Calu3 (cell line): ENCODE data around the gene SLC16A10. TPM values are rescaled to one million over a fixed set of nuclear protein-coding genes. Genes with fewer than 3 reads are reported as not detected.
A peak's percentile ranks its signal among the peaks of the same experiment; 100 is the strongest.

Source experiments
- BruUV-seq: library from RNA; stranded (reverse); fragments of 400-500 nt; replicated peaks from 2 replicates; lab custom pipeline; 2021; lab: Mats Ljungman, UMichigan
- CTCF ChIA-PET: fragments of 300-600 bp; sonication (Branson Sonifier 250); formaldehyde crosslinking; loops from one replicate; lab custom pipeline; 2022; ENCODE audit warnings: antibody characterized with exemption; lab: Charles Lee
- DNase-seq: peaks from one replicate; pipeline ENCODE4 v3.0.0; 2022
- H3K27ac Mint-ChIP-seq: one replicate; pipeline ENCODE4 v1.8.0; 2022; ENCODE audit warnings: mixed read lengths; ENCODE audit not compliant: unreplicated experiment
- H3K27me3 Mint-ChIP-seq: one replicate; pipeline ENCODE4 v1.8.0; 2022; ENCODE audit warnings: mixed read lengths; ENCODE audit not compliant: unreplicated experiment
- H3K36me3 Mint-ChIP-seq: one replicate; pipeline ENCODE4 v1.8.0; 2022; ENCODE audit warnings: mild to moderate bottlenecking, moderate library complexity, mixed read lengths; ENCODE audit not compliant: insufficient read depth, unreplicated experiment
- H3K4me1 Mint-ChIP-seq: one replicate; pipeline ENCODE4 v1.8.0; 2022; ENCODE audit warnings: mild to moderate bottlenecking, low read depth, mixed read lengths; ENCODE audit not compliant: unreplicated experiment
- H3K4me3 Mint-ChIP-seq: one replicate; pipeline ENCODE4 v1.8.0; 2022; ENCODE audit warnings: mild to moderate bottlenecking, low read depth, moderate library complexity, mixed read lengths; ENCODE audit not compliant: unreplicated experiment
- H3K9me3 Mint-ChIP-seq: one replicate; pipeline ENCODE4 v1.8.0; 2022; ENCODE audit warnings: low read depth, mixed read lengths; ENCODE audit not compliant: unreplicated experiment
- intact Hi-C: fragments of 100-400 bp; cut with micrococcal nuclease; formaldehyde crosslinking; loops from one replicate; pipeline ENCODE4 v1.10.0; 2022; ENCODE audit not compliant: unreplicated experiment
- total RNA-seq: library from RNA; stranded (reverse); gene quantifications from 2 replicates; pipeline ENCODE4 v1.2.3, GENCODE V29; 2022
- TF ChIP-seq, protein P1 (sequence below): fragments of 200-600 bp; IDR thresholded peaks from one replicate; pipeline ENCODE4 v1.8.0; 2022; ENCODE audit warnings: antibody characterized with exemption; ENCODE audit not compliant: unreplicated experiment

The SLC16A10 gene
- total RNA-seq, 1 experiment from 2014 or later: 2.6 TPM

DNA sequence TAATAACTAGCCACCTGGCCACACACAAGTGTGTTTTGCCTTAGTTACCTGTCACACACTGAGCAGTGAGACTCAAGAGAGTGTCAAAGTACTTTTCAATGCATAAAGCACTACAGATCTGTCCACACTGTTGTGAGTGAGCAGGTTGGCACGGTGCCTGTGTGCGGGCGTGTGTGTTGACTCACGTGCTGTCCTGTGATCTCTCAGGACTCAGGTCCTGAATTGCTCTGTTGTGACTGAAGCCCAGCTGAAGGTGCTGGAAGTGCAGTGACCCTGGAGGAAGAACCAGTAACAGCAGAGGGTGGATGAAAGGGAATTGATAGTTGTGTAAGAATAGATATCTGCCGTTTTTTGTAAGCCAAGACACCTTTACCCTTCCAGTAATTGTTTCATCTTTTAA is 18.3 kb downstream of the SLC16A10 start:
- no peaks in the 10 kb centered on the region for H3K27me3 Mint-ChIP-seq
- CTCF ChIA-PET: interaction anchor here (0.6 to 0.9 kb wide), 2 partner anchors 9 to 63 kb away, joined by 4 to 6 read pairs; no protein-coding TSS in a partner anchor
- TF ChIP-seq, protein P1, sequence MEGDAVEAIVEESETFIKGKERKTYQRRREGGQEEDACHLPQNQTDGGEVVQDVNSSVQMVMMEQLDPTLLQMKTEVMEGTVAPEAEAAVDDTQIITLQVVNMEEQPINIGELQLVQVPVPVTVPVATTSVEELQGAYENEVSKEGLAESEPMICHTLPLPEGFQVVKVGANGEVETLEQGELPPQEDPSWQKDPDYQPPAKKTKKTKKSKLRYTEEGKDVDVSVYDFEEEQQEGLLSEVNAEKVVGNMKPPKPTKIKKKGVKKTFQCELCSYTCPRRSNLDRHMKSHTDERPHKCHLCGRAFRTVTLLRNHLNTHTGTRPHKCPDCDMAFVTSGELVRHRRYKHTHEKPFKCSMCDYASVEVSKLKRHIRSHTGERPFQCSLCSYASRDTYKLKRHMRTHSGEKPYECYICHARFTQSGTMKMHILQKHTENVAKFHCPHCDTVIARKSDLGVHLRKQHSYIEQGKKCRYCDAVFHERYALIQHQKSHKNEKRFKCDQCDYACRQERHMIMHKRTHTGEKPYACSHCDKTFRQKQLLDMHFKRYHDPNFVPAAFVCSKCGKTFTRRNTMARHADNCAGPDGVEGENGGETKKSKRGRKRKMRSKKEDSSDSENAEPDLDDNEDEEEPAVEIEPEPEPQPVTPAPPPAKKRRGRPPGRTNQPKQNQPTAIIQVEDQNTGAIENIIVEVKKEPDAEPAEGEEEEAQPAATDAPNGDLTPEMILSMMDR: no peak
- BruUV-seq: no TSS peak
- H3K27ac Mint-ChIP-seq: no peak overlapping the region
- H3K36me3 Mint-ChIP-seq: no peaks in the 10 kb centered on the region
- peak; percentile 72 for DNase-seq
- intact Hi-C loops: no loop called here
- H3K9me3 Mint-ChIP-seq: peaks cover 4% of the 10 kb centered on the region
- H3K4me1 Mint-ChIP-seq: peaks cover 14% of the 10 kb centered on the region
- H3K4me3 Mint-ChIP-seq: peak overlapping the region; percentile 22

DNA sequence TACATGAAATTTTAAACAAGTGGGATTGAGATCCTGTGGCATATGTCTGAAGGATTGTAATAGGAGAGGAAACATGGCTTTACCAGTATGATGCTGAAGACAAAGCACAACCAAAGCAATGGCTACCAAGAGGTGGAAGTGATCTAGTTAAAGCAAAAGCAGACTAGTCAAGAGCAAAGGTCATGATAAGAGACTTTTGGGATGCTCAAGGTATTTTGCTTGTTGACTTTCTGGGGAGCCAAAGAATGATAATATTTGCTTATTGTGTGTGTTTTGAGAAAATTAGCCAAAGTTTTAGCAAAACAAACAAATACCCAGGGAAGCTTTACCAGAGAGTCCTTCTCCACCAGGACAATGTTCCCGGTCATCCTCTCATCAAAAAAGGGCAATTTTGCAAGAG is 20.3 kb downstream of the SLC16A10 start:
- no peak overlapping the region for H3K4me3 Mint-ChIP-seq
- H3K36me3 Mint-ChIP-seq: no peaks in the 10 kb centered on the region
- DNase-seq: no peak
- intact Hi-C loops: no loop called here
- H3K4me1 Mint-ChIP-seq: peaks cover 14% of the 10 kb centered on the region
- CTCF ChIA-PET: no interaction called here
- peaks cover 4% of the 10 kb centered on the region for H3K9me3 Mint-ChIP-seq
- TF ChIP-seq, protein P1: no peak
- no peak overlapping the region for H3K27ac Mint-ChIP-seq
- no TSS peak for BruUV-seq
- no peaks in the 10 kb centered on the region for H3K27me3 Mint-ChIP-seq

DNA sequence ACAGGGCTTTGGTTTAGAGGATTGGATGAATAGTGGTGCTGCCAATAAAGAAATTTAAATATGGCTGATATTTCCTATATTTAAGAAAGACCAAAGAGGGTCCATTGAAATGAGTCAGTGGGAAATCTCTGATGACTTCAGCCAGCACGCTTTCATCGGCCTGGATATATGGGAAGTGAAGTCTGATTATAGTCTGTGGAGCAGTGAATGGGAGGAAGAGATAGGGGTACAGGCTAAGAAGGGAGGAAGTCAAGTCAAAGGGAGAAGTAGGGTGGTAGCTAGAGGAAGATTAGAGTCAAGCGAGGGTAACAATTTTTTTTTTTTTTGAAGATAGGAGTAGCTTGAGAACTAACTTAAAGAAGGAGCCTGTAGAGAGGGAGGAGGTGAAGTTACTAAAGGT is 22.7 kb downstream of the SLC16A10 start:
- Mint-ChIP-seq H3K4me1 (peaks cover 13% of the 10 kb centered on the region), H3K27ac (no peak overlapping the region), H3K4me3 (no peak overlapping the region), H3K27me3 (no peaks in the 10 kb centered on the region), H3K36me3 (no peaks in the 10 kb centered on the region), H3K9me3 (peaks cover 4% of the 10 kb centered on the region)
- no peak for DNase-seq
- TF ChIP-seq, protein P1: no peak
- intact Hi-C loops: no loop called here
- BruUV-seq: no TSS peak
- CTCF ChIA-PET: no interaction called here

DNA sequence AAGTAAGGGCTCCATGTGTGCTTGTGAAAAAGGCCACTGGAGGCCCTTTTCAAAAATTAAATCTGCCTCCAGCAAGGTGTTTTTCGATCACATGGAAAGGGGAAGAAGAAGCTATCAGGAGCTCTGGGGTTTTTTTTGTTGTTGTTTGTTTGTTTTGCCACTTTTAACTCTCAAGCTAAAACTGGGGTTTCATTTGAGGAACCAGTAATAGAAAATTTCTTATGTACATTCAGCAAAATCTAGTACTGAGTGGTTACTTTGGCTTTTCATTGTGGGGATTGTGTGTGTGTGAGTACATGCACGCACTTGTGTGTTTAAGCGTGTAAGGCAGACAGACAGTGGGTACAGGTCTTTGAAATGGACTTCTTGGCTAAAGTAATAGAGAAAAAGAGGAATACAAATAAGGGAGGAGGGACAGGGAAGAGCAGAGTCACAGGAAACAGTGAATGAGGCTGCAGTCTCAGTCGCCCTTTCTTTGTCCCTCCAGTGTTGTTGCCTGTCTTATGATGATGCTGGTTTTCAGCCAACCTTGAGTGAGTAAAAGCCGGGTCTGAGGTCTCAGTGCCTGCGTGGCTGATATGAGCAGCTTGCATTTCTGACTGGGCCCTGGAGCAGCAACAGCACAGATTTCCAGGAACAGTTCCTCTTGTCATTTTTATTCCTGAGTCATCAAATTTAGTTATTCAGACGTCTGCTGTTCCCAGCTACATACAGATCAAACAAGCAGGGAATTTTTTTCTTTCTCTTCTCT is 26.2 kb downstream of the SLC16A10 start:
- CTCF ChIA-PET: no interaction called here
- BruUV-seq: no TSS peak
- no peak for DNase-seq
- Mint-ChIP-seq H3K4me3 (no peak overlapping the region), H3K4me1 (no peaks in the 10 kb centered on the region), H3K27me3 (no peaks in the 10 kb centered on the region), H3K9me3 (no peaks in the 10 kb centered on the region), H3K27ac (no peak overlapping the region), H3K36me3 (no peaks in the 10 kb centered on the region)
- TF ChIP-seq, protein P1: no peak
- intact Hi-C loops: no loop called here
